Loucy (cell line): ENCODE data around the gene DIPK1B.

Experiments
- H2AFZ ChIP-seq: fragments of 200-600 bp; sonication (generic); 2 replicates; pipeline ENCODE4 v1.6.0; 2016; ENCODE audit warnings: antibody characterized with exemption, mild to moderate bottlenecking, low read length, moderate library complexity
- H3F3A ChIP-seq: fragments of 200-600 bp; 2 replicates; pipeline ENCODE4 v1.6.0; 2016; ENCODE audit warnings: antibody characterized with exemption, low read depth, mild to moderate bottlenecking
- H3K27me3 ChIP-seq: fragments of 200-600 bp; sonication (generic); 2 replicates; pipeline ENCODE4 v1.6.1; 2014; ENCODE audit warnings: low read length, mild to moderate bottlenecking; ENCODE audit not compliant: insufficient read depth, poor library complexity, severe bottlenecking
- H3K36me3 ChIP-seq: fragments of 200-600 bp; sonication (generic); 2 replicates; pipeline ENCODE4 v1.6.1; 2016; ENCODE audit warnings: low read length; ENCODE audit not compliant: insufficient read depth
- H3K4me1 ChIP-seq: fragments of 200-600 bp; sonication (generic); 2 replicates; pipeline ENCODE4 v1.5.1; 2014; ENCODE audit warnings: low read length, mild to moderate bottlenecking; ENCODE audit not compliant: insufficient read depth, poor library complexity, severe bottlenecking
- H3K4me2 ChIP-seq: fragments of 200-600 bp; sonication (generic); 2 replicates; pipeline ENCODE4 v1.6.0; 2014; ENCODE audit warnings: antibody characterized with exemption, low read length, low read depth, mild to moderate bottlenecking; ENCODE audit not compliant: poor library complexity, severe bottlenecking
- H3K4me3 ChIP-seq: fragments of 200-600 bp; sonication (generic); 2 replicates; pipeline ENCODE4 v1.5.1; 2014; ENCODE audit warnings: low read length, mild to moderate bottlenecking, mixed read lengths; ENCODE audit not compliant: poor library complexity, severe bottlenecking
- H3K79me2 ChIP-seq: fragments of 200-600 bp; sonication (generic); 2 replicates; pipeline ENCODE4 v1.6.1; 2014; ENCODE audit warnings: low read length; ENCODE audit not compliant: insufficient read depth
- H3K9ac ChIP-seq: fragments of 200-600 bp; sonication (generic); 2 replicates; pipeline ENCODE4 v1.6.0; 2014; ENCODE audit warnings: mild to moderate bottlenecking, low read depth, low read length, moderate library complexity; ENCODE audit not compliant: poor library complexity, severe bottlenecking
- H3K9me2 ChIP-seq: fragments of 200-600 bp; sonication (generic); replicated peaks from 2 replicates; pipeline ENCODE4 v1.6.1; 2016; ENCODE audit warnings: low read depth, low read length, mixed read lengths
- H3K9me3 ChIP-seq: fragments of 200-600 bp; sonication (generic); 2 replicates; pipeline ENCODE4 v1.6.1; 2014; ENCODE audit warnings: mild to moderate bottlenecking, antibody characterized with exemption, low read length, low read depth; ENCODE audit not compliant: insufficient read depth
- H4K20me1 ChIP-seq: fragments of 200-600 bp; sonication (generic); 2 replicates; pipeline ENCODE4 v1.6.0; 2014; ENCODE audit warnings: antibody characterized with exemption, low read length, mild to moderate bottlenecking; ENCODE audit not compliant: insufficient read depth, poor library complexity, severe bottlenecking
- EZH2phosphoT487 ChIP-seq: fragments of 200-600 bp; IDR thresholded peaks from 2 replicates; pipeline ENCODE4 v1.6.1; 2018; ENCODE audit warnings: antibody characterized with exemption, mild to moderate bottlenecking, moderate library complexity, borderline replicate concordance
- TF ChIP-seq, protein P1 (sequence below): fragments of 200-600 bp; sonication (generic); conservative IDR thresholded peaks from 2 replicates; pipeline ENCODE4 v1.5.1; 2014; ENCODE audit warnings: mild to moderate bottlenecking, antibody characterized with exemption, low read length

The DIPK1B gene

DNA sequence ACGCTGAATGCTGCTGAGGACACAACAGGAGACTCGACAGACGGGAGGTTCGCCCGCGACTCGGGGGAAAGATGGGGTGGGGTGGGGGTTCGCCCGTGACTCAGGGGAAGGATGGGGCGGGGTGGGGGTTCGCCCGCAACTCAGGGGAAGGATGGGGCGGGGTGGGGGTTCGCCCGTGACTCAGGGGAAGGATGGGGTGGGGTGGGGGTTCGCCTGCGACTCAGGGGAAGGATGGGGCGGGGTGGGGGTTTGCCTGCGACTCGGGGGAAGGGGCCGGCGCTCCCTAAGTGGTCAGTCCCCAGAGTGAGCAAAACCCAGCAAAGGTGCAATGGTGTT is 33.8 kb downstream of the DIPK1B start:
- Histone ChIP-seq H3K4me3 (no peak overlapping the region), H3K4me2 (no peak overlapping the region), H3K9me2 (no peaks in the 10 kb centered on the region)

DNA sequence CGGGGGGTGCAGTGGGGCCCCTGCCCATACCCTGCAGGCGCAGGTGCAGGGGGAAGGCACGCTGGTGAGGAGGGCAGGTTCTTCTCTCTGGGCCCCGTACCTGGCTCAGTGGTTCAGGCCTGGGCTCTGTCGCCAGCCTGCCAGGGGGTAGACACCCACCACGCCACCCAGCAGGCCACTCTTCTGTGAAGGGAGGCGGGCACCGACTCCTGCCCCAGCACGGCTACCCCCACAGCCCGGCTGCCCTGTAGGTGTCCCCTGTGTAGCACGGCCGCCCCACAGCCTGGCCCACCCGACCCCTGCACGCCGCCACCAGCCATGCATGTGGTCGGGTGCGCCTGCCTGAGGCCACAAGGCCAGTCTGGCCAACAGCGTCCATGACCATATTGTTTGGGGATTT is 34.2 kb downstream of the DIPK1B start:
- Histone ChIP-seq H3K36me3 (no peaks in the 10 kb centered on the region), H3K4me1 (no peaks in the 10 kb centered on the region), H3F3A (no peaks in the 10 kb centered on the region), H3K4me3 (no peak overlapping the region), H3K9me3 (peaks cover 5% of the 10 kb centered on the region; the same call in 1 of the 2 replicates), H3K4me2 (no peak overlapping the region), H2AFZ (no peak overlapping the region), H4K20me1 (no peaks in the 10 kb centered on the region), H3K79me2 (no peaks in the 10 kb centered on the region), H3K27me3 (no peaks in the 10 kb centered on the region), H3K9ac (no peak overlapping the region), H3K9me2 (no peaks in the 10 kb centered on the region)
- TF ChIP-seq, protein P1, sequence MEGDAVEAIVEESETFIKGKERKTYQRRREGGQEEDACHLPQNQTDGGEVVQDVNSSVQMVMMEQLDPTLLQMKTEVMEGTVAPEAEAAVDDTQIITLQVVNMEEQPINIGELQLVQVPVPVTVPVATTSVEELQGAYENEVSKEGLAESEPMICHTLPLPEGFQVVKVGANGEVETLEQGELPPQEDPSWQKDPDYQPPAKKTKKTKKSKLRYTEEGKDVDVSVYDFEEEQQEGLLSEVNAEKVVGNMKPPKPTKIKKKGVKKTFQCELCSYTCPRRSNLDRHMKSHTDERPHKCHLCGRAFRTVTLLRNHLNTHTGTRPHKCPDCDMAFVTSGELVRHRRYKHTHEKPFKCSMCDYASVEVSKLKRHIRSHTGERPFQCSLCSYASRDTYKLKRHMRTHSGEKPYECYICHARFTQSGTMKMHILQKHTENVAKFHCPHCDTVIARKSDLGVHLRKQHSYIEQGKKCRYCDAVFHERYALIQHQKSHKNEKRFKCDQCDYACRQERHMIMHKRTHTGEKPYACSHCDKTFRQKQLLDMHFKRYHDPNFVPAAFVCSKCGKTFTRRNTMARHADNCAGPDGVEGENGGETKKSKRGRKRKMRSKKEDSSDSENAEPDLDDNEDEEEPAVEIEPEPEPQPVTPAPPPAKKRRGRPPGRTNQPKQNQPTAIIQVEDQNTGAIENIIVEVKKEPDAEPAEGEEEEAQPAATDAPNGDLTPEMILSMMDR: no peak
- no peak for TF ChIP-seq EZH2phosphoT487

More for the DNA sequence above, 33.8 kb downstream of the DIPK1B start:
- Histone ChIP-seq H3K9me3 (0 out of 2 replicates have a peak, but pooled peaks cover under 1% of the 10 kb centered on the region), H2AFZ (no peak overlapping the region), H3K27me3 (no peaks in the 10 kb centered on the region), H3K36me3 (no peaks in the 10 kb centered on the region), H4K20me1 (no peaks in the 10 kb centered on the region), H3K79me2 (no peaks in the 10 kb centered on the region), H3K9ac (no peak overlapping the region), H3K4me1 (no peaks in the 10 kb centered on the region), H3F3A (no peaks in the 10 kb centered on the region)
- TF ChIP-seq, protein P1: no peak
- TF ChIP-seq EZH2phosphoT487: no peak

DNA sequence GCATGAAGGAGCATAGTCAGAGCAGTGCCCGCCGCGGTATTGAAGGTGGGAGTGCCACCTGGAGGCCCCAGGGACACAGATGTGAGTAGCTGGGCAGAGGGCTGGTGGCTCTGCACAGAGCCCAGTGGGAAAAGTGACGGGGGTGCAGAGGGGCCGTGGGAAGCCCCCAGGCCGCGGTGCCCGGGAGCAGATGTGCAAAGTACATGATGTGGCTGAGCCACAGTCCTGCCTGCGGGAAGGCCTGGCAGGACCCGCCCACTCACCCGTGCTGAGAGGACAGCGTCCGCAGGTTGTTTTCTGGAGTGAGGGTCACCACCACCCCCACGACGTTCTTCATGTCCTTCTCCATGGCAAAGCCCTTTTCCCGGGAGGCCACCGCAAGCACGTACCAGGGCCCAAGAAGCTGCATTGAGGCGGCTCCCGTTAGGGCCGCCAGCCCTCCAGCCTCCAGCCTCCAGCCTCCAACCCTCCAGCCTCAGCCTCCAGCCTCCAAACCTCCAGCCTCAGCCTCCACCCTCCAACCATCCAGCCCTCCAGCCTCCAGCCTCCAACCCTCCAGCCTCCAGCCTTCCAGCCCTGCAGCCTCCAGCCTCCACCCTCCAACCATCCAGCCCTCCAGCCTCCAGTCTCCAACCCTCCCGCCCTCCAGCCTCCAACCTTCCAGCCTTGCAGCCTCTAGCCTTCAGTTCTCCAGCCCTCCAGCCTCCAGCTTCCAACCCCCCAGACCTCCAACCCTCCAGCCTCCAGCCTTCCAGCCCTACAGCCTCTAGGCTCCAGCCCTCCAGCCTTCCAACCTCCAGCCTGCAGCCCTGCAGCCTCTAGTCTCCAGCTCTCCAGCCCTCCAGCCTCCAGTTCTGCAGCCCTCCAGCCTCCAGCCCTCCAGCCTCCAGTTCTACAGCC is 35.0 kb downstream of the DIPK1B start:
- Histone ChIP-seq H2AFZ (no peak overlapping the region), H3K4me1 (no peaks in the 10 kb centered on the region), H3K9ac (no peak overlapping the region), H3F3A (no peaks in the 10 kb centered on the region), H3K9me2 (no peaks in the 10 kb centered on the region), H3K79me2 (no peaks in the 10 kb centered on the region), H4K20me1 (no peaks in the 10 kb centered on the region), H3K4me2 (no peak overlapping the region), H3K9me3 (peaks cover 9% of the 10 kb centered on the region; the same call in 1 of the 2 replicates), H3K36me3 (no peaks in the 10 kb centered on the region), H3K4me3 (no peak overlapping the region), H3K27me3 (no peaks in the 10 kb centered on the region)
- TF ChIP-seq EZH2phosphoT487: no peak
- TF ChIP-seq, protein P1: no peak
